ENCODE results near the gene ZNF518A.

The ZNF518A gene

DNA sequence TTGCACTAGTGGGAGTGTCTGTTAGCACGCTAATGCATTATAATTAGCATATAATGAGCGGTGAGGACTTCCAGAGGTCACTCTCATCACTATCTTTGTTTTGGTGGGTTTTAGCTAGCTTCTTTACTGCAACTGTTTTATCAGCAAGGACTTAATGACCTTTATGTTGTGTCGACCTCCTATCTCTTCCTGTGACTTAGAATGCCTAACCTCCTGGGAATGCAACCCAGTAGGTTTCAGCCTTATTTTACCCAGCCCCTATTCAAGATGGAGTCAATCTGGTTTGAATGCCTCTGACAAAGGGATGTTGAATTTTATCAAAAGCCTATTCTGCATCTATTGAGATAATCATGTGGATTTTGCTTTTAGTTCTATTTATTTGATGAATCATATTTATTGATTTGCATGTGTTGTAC lies 22.5 kb upstream of the ZNF518A start:
- Histone ChIP-seq H3K36me3 (ENCODE audit: control insufficient read depth in 2 of 2, insufficient read depth in 2 of 2, low read length in 2 of 2) (no peaks in the 10 kb centered on the region), H3K4me1 (ENCODE audit: control insufficient read depth, insufficient read depth, low read length) (no peaks in the 10 kb centered on the region), H3K27me3 (ENCODE audit: control insufficient read depth in 1 of 2, insufficient read depth in 2 of 2, low read length in 2 of 2) (peaks cover 0 to 4% of the 10 kb centered on the region in 2 donors), H3K4me3 (ENCODE audit: low read length in 2 of 2) (no peak overlapping the region), H3K9ac (ENCODE audit: low read length in 2 of 2) (no peak overlapping the region), H3K9me3 (ENCODE audit: control insufficient read depth in 2 of 2, low read length in 2 of 2) (peaks cover 0 to 3% of the 10 kb centered on the region in 2 donors), H3K27ac (ENCODE audit: low read length) (no peak overlapping the region)

DNA sequence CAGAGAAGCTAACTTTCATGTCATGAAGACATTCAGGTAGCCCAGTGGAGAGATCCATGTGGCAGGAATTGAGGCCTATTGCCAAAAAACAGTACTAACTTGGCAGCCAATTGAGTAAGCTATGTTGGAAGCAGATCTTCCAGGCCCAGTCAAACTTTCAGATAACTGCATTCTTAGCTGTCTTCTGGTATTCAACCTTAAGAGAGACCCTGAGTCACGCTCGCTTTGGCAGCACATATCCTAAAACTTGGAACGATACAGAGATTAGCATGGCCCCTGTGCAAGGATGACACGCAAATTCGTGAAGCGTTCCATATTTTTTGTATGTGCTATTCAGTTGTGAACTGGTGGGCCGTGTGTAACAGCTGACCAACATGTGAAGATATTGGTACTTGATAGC lies 17.6 kb upstream of the ZNF518A start:
- no peaks in the 10 kb centered on the region for H3K36me3 ChIP-seq (ENCODE audit: control insufficient read depth in 2 of 2, insufficient read depth in 2 of 2, low read length in 2 of 2)
- H3K27ac ChIP-seq (ENCODE audit: low read length): no peak overlapping the region
- peaks cover 0 to 3% of the 10 kb centered on the region in 2 donors for H3K9me3 ChIP-seq (ENCODE audit: control insufficient read depth in 2 of 2, low read length in 2 of 2)
- H3K27me3 ChIP-seq (ENCODE audit: control insufficient read depth in 1 of 2, insufficient read depth in 2 of 2, low read length in 2 of 2): peaks cover 0 to 6% of the 10 kb centered on the region in 2 donors
- H3K4me1 ChIP-seq (ENCODE audit: control insufficient read depth, insufficient read depth, low read length): no peaks in the 10 kb centered on the region
- no peak overlapping the region for H3K4me3 ChIP-seq (ENCODE audit: low read length in 2 of 2)
- no peak overlapping the region for H3K9ac ChIP-seq (ENCODE audit: low read length in 2 of 2)

DNA sequence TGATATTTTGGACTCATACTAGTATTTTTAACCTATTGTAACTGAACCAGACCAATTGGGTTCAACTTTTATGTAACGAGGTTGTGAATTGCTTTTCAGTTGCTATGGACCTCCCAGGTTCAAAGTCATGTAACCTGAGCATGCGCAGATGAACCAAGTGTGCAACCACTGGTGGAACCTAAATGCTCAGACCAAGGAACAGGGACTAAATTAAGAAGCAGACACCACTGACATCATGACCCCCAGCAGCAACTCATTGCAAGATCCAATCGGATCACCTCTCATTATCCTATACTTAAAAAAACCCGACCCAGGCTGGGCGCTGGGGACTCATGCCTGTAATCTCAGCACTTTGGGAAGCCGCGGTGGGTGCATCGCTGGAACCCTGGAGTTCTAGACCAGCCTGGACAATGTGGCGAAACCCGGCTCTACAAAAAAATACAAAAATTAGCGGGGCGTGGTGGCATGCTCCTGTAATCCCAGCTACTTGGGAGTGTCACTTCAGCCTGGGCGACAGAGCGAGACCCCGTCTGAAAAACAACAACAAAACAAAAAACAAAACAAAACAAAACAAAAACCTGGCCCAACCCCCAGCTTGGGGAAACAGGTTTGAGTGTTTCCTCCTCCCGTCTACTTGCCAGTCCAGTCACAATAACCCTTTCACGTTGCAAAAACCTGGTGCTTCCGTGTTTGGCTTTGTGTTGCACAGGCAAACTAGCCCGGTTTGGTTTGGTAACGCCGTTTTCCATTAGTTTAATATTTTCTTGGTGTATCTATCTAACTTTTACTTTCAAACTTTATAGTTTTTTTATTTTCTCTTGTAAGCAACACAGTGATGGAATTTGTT lies 11.3 kb upstream of the ZNF518A start:
- Histone ChIP-seq H3K9ac (ENCODE audit: low read length in 2 of 2) (no peak overlapping the region), H3K4me3 (ENCODE audit: low read length in 2 of 2) (no peak overlapping the region), H3K9me3 (ENCODE audit: control insufficient read depth in 2 of 2, low read length in 2 of 2) (no peaks in the 10 kb centered on the region), H3K27ac (ENCODE audit: low read length) (no peak overlapping the region), H3K36me3 (ENCODE audit: control insufficient read depth in 2 of 2, insufficient read depth in 2 of 2, low read length in 2 of 2) (no peaks in the 10 kb centered on the region), H3K4me1 (ENCODE audit: control insufficient read depth, insufficient read depth, low read length) (no peaks in the 10 kb centered on the region), H3K27me3 (ENCODE audit: control insufficient read depth in 1 of 2, insufficient read depth in 2 of 2, low read length in 2 of 2) (peaks cover 2 to 14% of the 10 kb centered on the region in 2 donors)

DNA sequence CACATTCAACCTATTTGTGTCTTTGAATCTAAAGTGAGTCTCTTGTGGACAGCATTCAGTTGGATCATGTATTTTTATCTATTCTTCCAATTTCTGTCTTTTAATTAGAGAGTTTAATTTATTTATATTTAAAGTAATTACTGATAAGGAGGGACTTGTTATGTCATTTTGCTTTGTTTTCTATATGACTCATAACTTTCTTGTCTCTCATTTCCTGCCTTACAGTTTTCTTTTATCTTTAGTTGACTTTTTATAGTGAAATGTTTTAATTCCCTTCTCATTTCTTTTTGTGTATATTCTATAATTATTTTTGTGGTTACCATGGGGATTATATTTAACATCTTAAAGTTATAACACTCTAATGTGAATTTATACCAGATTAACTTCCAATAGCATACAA lies 7.3 kb upstream of the ZNF518A start:
- Histone ChIP-seq H3K27ac (ENCODE audit: low read length) (no peak overlapping the region), H3K27me3 (ENCODE audit: control insufficient read depth in 1 of 2, insufficient read depth in 2 of 2, low read length in 2 of 2) (peaks cover 9 to 18% of the 10 kb centered on the region in 2 donors)

DNA sequence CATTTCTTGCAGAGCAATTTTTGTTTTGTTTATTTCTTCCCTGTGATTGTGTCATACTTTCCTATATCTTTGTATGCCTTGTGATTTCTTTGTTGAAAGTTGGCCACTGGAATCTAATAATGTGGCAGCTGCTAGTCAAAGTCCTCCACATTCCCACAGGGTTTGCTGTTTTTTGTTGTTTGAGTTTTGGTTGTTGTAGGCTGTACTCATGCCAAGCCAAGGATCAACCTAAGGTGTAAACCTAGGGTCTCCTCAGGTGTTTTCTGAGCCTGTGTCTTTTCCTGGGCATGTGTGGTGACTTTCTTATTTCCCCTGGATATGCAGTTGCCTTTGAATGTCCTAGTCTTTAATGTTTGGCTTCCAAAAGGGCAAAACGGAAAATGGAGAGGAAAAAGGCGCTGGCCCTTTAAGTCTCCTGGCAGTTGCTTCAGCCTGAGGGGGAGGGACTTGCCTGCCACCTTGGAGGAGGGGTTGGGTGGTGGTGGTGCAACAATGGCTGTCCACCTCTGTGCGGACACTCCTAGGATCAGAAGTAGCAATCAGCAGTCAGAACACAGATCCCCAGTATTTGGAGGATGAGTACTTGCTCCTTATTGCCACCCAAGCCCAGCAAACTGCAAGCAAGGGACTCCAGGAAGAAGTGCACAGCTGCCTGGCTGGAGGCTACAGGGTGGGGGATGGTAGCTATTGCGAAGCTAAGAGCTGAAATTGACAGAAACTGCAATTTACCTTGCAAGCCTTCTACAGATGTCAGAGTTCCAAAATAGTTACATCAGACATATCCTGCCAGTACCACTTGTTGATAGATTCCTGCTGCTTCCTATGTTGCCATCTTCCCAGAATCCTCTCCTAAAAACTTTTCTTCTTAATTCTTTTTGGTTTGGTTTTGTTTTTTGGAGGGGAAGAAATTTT lies 5.6 kb upstream of the ZNF518A start:
- Histone ChIP-seq H3K27me3 (ENCODE audit: control insufficient read depth in 1 of 2, insufficient read depth in 2 of 2, low read length in 2 of 2) (peaks cover 9 to 17% of the 10 kb centered on the region in 2 donors), H3K27ac (ENCODE audit: low read length) (no peak overlapping the region), H3K4me1 (ENCODE audit: control insufficient read depth, insufficient read depth, low read length) (no peaks in the 10 kb centered on the region), H3K9me3 (ENCODE audit: control insufficient read depth in 2 of 2, low read length in 2 of 2) (no peaks in the 10 kb centered on the region), H3K9ac (ENCODE audit: low read length in 2 of 2) (no peak overlapping the region), H3K4me3 (ENCODE audit: low read length in 2 of 2) (no peak overlapping the region), H3K36me3 (ENCODE audit: control insufficient read depth in 2 of 2, insufficient read depth in 2 of 2, low read length in 2 of 2) (no peaks in the 10 kb centered on the region)

More for the DNA sequence above, 7.3 kb upstream of the ZNF518A start:
- no peak overlapping the region for H3K4me3 ChIP-seq (ENCODE audit: low read length in 2 of 2)
- H3K9me3 ChIP-seq (ENCODE audit: control insufficient read depth in 2 of 2, low read length in 2 of 2): no peaks in the 10 kb centered on the region
- H3K4me1 ChIP-seq (ENCODE audit: control insufficient read depth, insufficient read depth, low read length): no peaks in the 10 kb centered on the region
- H3K9ac ChIP-seq (ENCODE audit: low read length in 2 of 2): no peak overlapping the region
- H3K36me3 ChIP-seq (ENCODE audit: control insufficient read depth in 2 of 2, insufficient read depth in 2 of 2, low read length in 2 of 2): no peaks in the 10 kb centered on the region

DNA sequence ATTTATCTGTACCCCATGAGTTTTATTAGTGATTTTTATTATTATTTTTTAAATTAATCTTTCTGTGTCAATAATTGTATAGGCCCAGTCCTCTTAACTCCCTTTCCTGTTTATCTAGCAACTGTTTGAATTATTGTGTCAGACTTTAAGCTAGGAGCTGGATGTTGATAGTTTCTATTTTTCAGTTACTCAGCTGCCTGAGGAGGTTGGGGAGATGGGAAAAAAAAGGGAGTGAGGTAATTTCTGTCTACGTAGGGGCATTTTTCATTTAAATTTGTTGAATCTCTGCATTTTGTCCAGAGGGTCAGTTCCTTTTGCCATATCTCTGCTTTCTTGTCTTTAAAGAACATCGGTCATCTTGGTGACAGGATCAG lies 5.0 kb upstream of the ZNF518A start:
- Histone ChIP-seq H3K4me1 (ENCODE audit: control insufficient read depth, insufficient read depth, low read length) (no peaks in the 10 kb centered on the region), H3K27ac (ENCODE audit: low read length) (no peak overlapping the region), H3K9ac (ENCODE audit: low read length in 2 of 2) (no peak overlapping the region), H3K27me3 (ENCODE audit: control insufficient read depth in 1 of 2, insufficient read depth in 2 of 2, low read length in 2 of 2) (peaks cover 9 to 17% of the 10 kb centered on the region in 2 donors), H3K4me3 (ENCODE audit: low read length in 2 of 2) (no peak overlapping the region), H3K9me3 (ENCODE audit: control insufficient read depth in 2 of 2, low read length in 2 of 2) (no peaks in the 10 kb centered on the region), H3K36me3 (ENCODE audit: control insufficient read depth in 2 of 2, insufficient read depth in 2 of 2, low read length in 2 of 2) (no peaks in the 10 kb centered on the region)

DNA sequence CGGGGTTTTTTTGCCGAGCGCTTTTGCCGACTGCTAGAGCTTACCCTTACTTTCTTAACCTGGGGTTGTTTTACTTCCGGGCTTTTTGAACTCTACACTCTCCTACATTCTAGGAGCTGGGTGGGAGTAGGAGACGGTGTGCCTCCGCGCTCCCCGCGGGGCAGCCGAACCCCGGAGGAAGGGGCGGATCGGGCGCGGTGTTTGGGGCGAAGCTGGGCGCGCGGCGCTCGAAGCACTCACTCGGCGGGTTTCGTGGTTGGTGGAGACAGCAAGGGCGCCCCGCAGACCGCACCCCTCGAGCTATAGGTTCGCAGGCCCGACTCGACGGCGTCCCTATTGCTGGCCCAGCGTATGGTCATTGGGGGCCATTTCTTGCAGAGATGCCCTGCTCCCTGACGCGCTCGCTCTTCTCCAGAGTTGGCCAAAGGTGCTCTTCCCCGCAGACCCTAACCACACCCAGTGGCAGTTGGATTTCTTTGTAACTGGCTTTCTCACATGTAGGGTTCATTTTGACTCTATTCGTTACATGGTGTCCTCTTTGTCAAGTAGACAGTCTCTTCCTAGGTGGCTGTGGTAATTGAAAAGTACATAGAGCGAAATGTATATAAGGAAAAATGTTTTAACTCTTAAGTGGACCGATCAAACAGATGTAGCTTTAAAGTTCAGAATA lies 364 bp downstream of the ZNF518A start:
- Histone ChIP-seq H3K9me3 (ENCODE audit: control insufficient read depth in 2 of 2, low read length in 2 of 2) (no peaks in the 10 kb centered on the region), H3K27ac (ENCODE audit: low read length) (peak overlapping the region; percentile 94), H3K9ac (ENCODE audit: low read length in 2 of 2) (peak overlapping the region; percentile 96 to 97), H3K36me3 (ENCODE audit: control insufficient read depth in 2 of 2, insufficient read depth in 2 of 2, low read length in 2 of 2) (peaks cover 9 to 13% of the 10 kb centered on the region in 2 donors), H3K4me3 (ENCODE audit: low read length in 2 of 2) (peak overlapping the region; percentile 91 to 99), H3K4me1 (ENCODE audit: control insufficient read depth, insufficient read depth, low read length) (no peaks in the 10 kb centered on the region), H3K27me3 (ENCODE audit: control insufficient read depth in 1 of 2, insufficient read depth in 2 of 2, low read length in 2 of 2) (peaks cover 0 to 6% of the 10 kb centered on the region in 2 donors)

DNA sequence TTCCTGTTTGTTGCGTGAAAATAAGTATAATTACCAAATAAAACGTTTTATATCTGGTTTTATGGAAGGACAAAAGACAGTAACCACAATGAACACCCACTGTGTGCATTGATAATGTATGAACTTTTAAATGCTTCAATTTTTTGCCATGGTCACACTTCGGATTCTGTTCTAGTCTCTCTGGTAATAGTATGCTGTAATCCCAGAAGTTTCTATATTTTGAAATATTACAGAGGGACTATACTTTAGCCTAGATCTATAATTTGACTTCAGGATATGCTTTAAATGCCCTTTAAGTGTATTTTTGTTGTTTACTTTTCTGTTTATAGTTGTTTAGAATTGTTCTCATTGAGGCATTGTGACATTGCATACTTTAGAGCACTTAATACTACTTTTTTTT lies 1.5 kb downstream of the ZNF518A start:
- H3K36me3 ChIP-seq (ENCODE audit: control insufficient read depth in 2 of 2, insufficient read depth in 2 of 2, low read length in 2 of 2): peaks cover 10 to 14% of the 10 kb centered on the region in 2 donors
- no peak overlapping the region for H3K27ac ChIP-seq (ENCODE audit: low read length)
- no peaks in the 10 kb centered on the region for H3K4me1 ChIP-seq (ENCODE audit: control insufficient read depth, insufficient read depth, low read length)
- peak overlapping the region in 1 of 2 donors; percentile 99 for H3K4me3 ChIP-seq (ENCODE audit: low read length in 2 of 2)
- H3K9me3 ChIP-seq (ENCODE audit: control insufficient read depth in 2 of 2, low read length in 2 of 2): no peaks in the 10 kb centered on the region
- H3K27me3 ChIP-seq (ENCODE audit: control insufficient read depth in 1 of 2, insufficient read depth in 2 of 2, low read length in 2 of 2): peaks cover 0 to 6% of the 10 kb centered on the region in 2 donors
- no peak overlapping the region for H3K9ac ChIP-seq (ENCODE audit: low read length in 2 of 2)

DNA sequence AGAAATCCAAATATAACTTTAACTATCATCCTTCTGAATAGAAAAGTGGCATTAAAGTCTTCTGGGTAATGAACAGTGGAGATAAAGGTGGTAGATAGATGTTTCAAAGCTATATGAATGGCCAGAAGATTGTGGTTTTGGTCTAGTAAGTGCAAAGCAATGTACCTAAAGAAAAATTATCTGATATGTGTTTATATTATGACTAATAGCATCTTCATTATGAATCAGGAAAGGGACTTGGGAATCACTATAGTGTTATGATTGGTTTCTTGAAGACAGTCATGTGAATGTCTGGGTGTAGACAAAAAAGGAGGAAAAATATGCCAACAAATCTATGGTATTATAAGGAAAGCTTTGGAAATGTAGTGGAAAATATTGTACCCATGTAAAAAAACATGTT lies 3.0 kb downstream of the ZNF518A start:
- no peak overlapping the region for H3K9ac ChIP-seq (ENCODE audit: low read length in 2 of 2)
- H3K4me1 ChIP-seq (ENCODE audit: control insufficient read depth, insufficient read depth, low read length): no peaks in the 10 kb centered on the region
- no peaks in the 10 kb centered on the region for H3K9me3 ChIP-seq (ENCODE audit: control insufficient read depth in 2 of 2, low read length in 2 of 2)
- H3K27ac ChIP-seq (ENCODE audit: low read length): no peak overlapping the region
- H3K36me3 ChIP-seq (ENCODE audit: control insufficient read depth in 2 of 2, insufficient read depth in 2 of 2, low read length in 2 of 2): peaks cover 16 to 27% of the 10 kb centered on the region in 2 donors
- H3K4me3 ChIP-seq (ENCODE audit: low read length in 2 of 2): no peak overlapping the region
- H3K27me3 ChIP-seq (ENCODE audit: control insufficient read depth in 1 of 2, insufficient read depth in 2 of 2, low read length in 2 of 2): peaks cover 0 to under 1% of the 10 kb centered on the region in 2 donors

DNA sequence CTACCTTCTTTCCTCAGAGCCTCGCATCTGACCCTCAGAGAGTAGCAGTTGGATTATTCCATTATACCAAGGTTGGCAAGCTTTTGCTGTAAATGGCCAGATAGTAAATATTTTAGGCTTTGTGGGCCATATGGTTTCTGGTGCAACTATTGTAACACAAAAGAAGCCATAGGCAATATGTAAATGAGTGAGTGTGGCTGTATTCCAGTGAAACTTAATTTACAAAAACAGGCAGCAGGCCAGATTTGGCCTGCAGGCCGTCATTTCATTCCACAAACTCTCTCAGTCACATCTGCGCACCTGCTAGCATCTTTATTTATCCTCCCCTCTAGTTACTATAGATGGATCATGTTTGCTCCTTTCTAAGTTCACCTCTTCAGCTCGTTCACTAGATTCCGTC lies 6.7 kb downstream of the ZNF518A start:
- no peaks in the 10 kb centered on the region for H3K9me3 ChIP-seq (ENCODE audit: control insufficient read depth in 2 of 2, low read length in 2 of 2)
- H3K36me3 ChIP-seq (ENCODE audit: control insufficient read depth in 2 of 2, insufficient read depth in 2 of 2, low read length in 2 of 2): peaks cover 16 to 34% of the 10 kb centered on the region in 2 donors
- no peak overlapping the region for H3K27ac ChIP-seq (ENCODE audit: low read length)
- no peak overlapping the region for H3K4me3 ChIP-seq (ENCODE audit: low read length in 2 of 2)
- no peaks in the 10 kb centered on the region for H3K4me1 ChIP-seq (ENCODE audit: control insufficient read depth, insufficient read depth, low read length)
- H3K9ac ChIP-seq (ENCODE audit: low read length in 2 of 2): no peak overlapping the region
- no peaks in the 10 kb centered on the region for H3K27me3 ChIP-seq (ENCODE audit: control insufficient read depth in 1 of 2, insufficient read depth in 2 of 2, low read length in 2 of 2)
